Measurements from ENCODE around the gene TMX1.

DNA sequence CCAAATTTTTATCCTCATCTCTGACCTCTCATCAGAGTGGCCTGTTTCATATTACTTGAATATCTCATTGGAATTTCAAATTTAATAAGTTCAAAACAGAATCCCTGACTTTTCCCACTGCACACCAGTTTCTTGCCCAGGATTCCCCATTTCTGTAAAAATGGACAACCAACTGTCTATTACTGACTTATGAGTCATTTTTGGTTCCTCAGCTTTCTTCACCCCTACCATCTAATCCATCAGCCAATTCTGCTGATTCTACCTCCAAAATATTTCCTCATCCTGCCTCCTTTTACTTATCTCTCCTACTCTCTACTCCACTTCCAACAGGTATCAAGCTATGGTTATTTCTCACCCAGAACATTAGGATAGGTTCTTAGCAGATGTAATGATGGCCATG, 44.2 kb downstream of the TMX1 start:
- TF ChIP-seq, protein P1, sequence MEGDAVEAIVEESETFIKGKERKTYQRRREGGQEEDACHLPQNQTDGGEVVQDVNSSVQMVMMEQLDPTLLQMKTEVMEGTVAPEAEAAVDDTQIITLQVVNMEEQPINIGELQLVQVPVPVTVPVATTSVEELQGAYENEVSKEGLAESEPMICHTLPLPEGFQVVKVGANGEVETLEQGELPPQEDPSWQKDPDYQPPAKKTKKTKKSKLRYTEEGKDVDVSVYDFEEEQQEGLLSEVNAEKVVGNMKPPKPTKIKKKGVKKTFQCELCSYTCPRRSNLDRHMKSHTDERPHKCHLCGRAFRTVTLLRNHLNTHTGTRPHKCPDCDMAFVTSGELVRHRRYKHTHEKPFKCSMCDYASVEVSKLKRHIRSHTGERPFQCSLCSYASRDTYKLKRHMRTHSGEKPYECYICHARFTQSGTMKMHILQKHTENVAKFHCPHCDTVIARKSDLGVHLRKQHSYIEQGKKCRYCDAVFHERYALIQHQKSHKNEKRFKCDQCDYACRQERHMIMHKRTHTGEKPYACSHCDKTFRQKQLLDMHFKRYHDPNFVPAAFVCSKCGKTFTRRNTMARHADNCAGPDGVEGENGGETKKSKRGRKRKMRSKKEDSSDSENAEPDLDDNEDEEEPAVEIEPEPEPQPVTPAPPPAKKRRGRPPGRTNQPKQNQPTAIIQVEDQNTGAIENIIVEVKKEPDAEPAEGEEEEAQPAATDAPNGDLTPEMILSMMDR (IDR thresholded peaks at IDR 0.05), result no peak
- TF ChIP-seq POLR2A (IDR thresholded peaks at IDR 0.05) (no peak), EP300 (IDR thresholded peaks at IDR 0.05) (no peak)
